ENCODE results near the gene BACH1.
A peak's percentile ranks its signal among the peaks of the same experiment; 100 is the strongest.

The BACH1 gene

GRCh38 chr21:29293495-29293894 lies 5.2 kb upstream of the BACH1 start:
- DNase-seq (ENCODE audit: low spot score), result no peak

GRCh38 chr21:29295066-29295650 lies 3.6 kb upstream of the BACH1 start:
- DNase-seq (ENCODE audit: low spot score), result no peak

- DNase-seq (ENCODE audit: low spot score), result no peak
Observed at GRCh38 chr21:29296446-29296845, 2.3 kb upstream of the BACH1 start.

GRCh38 chr21:29297483-29298347 lies 1.0 kb upstream of the BACH1 start:
- no peak for DNase-seq (ENCODE audit: low spot score)

- peak; percentile 43 for DNase-seq (ENCODE audit: low spot score)
Observed at GRCh38 chr21:29299046-29299915, 559 bp downstream of the BACH1 start.

- DNase-seq (ENCODE audit: low spot score), result peak; percentile 74
Observed at GRCh38 chr21:29299916-29300806, 1.4 kb downstream of the BACH1 start.

GRCh38 chr21:29300807-29301138 lies 2.1 kb downstream of the BACH1 start:
- DNase-seq (ENCODE audit: low spot score), result no peak

- DNase-seq (ENCODE audit: low spot score), result no peak
Observed at GRCh38 chr21:29301691-29302090, 3.0 kb downstream of the BACH1 start.

- no peak for DNase-seq (ENCODE audit: low spot score)
Observed at GRCh38 chr21:29302359-29302875, 3.7 kb downstream of the BACH1 start.

GRCh38 chr21:29303288-29303687 lies 4.6 kb downstream of the BACH1 start:
- DNase-seq (ENCODE audit: low spot score), result no peak

GRCh38 chr21:29304597-29304996 lies 5.9 kb downstream of the BACH1 start:
- DNase-seq (ENCODE audit: low spot score), result no peak

- no peak for DNase-seq (ENCODE audit: low spot score)
Observed at GRCh38 chr21:29305068-29305467, 6.3 kb downstream of the BACH1 start.

GRCh38 chr21:29305561-29305960 lies 6.8 kb downstream of the BACH1 start:
- DNase-seq (ENCODE audit: low spot score), result no peak

GRCh38 chr21:29306920-29307319 lies 8.2 kb downstream of the BACH1 start:
- no peak for DNase-seq (ENCODE audit: low spot score)

- DNase-seq (ENCODE audit: low spot score), result no peak
Observed at GRCh38 chr21:29307718-29308455, 9.2 kb downstream of the BACH1 start.

- no peak for DNase-seq (ENCODE audit: low spot score)
Observed at GRCh38 chr21:29308456-29308783, 9.7 kb downstream of the BACH1 start.

GRCh38 chr21:29309703-29310102 lies 11.0 kb downstream of the BACH1 start:
- DNase-seq (ENCODE audit: low spot score), result no peak

GRCh38 chr21:29311802-29312201 lies 13.1 kb downstream of the BACH1 start:
- DNase-seq (ENCODE audit: low spot score), result no peak

GRCh38 chr21:29312981-29313380 lies 14.3 kb downstream of the BACH1 start:
- DNase-seq (ENCODE audit: low spot score), result no peak

GRCh38 chr21:29313662-29314408 lies 15.1 kb downstream of the BACH1 start:
- peak; percentile 42 for DNase-seq (ENCODE audit: low spot score)
